Esophagus squamous epithelium (tissue), 5 donors: ENCODE data around the gene CTNNA3. TPM values are rescaled to one million over a fixed set of nuclear protein-coding genes. Genes with fewer than 3 reads are reported as not detected.

Experiments used
- DNase-seq: peaks from one replicate; lab custom pipeline; 2025; lab: John Stamatoyannopoulos, UW
- H3K27ac ChIP-seq, 4 donors: fragments of 200-600 bp; sonication (generic); one replicate each; pipeline ENCODE4 v1.5.1; 2016 to 2019; ENCODE audit warnings: mild to moderate bottlenecking in 1 of 4
- H3K27me3 ChIP-seq, 4 donors: fragments of 200-600 bp; sonication (generic); 1 replicate in 3 of 4; 2 replicates in 1 of 4; pipeline versions ENCODE4 v1.5.1 to v1.6.0; 2017 to 2021; ENCODE audit warnings: antibody characterized with exemption in 1 of 4
- H3K36me3 ChIP-seq, 3 donors: fragments of 200-600 bp; sonication (generic); one replicate each; pipeline ENCODE4 v1.5.1; 2016 to 2019
- H3K4me1 ChIP-seq, 3 donors: fragments of 200-600 bp; sonication (generic); one replicate each; pipeline ENCODE4 v1.5.1; 2017 to 2019
- H3K4me3 ChIP-seq, 4 donors: fragments of 200-600 bp; sonication (generic); 1 replicate in 3 of 4; 2 replicates in 1 of 4; pipeline ENCODE4 v1.5.1; 2016 to 2019; ENCODE audit warnings: mild to moderate bottlenecking in 2 of 4, moderate library complexity in 1 of 4
- H3K9me3 ChIP-seq, 3 donors: fragments of 200-600 bp; sonication (generic); one replicate each; pipeline ENCODE4 v1.5.1; 2016 to 2019
- POLR2A ChIP-seq, 4 donors: fragments of 450-650 bp; IDR thresholded peaks; one replicate each; pipeline ENCODE4 v1.6.1; 2017; ENCODE audit warnings: antibody characterized with exemption in 4 of 4, mild to moderate bottlenecking in 4 of 4, moderate library complexity in 3 of 4
- WGBS, 2 donors: methylation state at CpG; one replicate each; pipeline ENCODE4 v1.1.5; 2018; 5-methylcytosine and 5-hydroxymethylcytosine counted together
- intact Hi-C: fragments of 100-400 bp; cut with DNase I; formaldehyde crosslinking; loops from one replicate; pipeline ENCODE4 v1.15.0; 2022
- total RNA-seq, 4 donors: library from RNA; depleted of rRNA; stranded (reverse); fragments of >200 nt; gene quantifications; one replicate each; pipeline ENCODE4 v1.1.0, GENCODE V29; 2016
- TF ChIP-seq, protein P1 (sequence below), 6 experiments: fragments of 450-650 bp in 4 of 6; fragments of 200-600 bp in 2 of 6; sonication (generic) in 2 of 6; IDR thresholded peaks; one replicate each; pipeline ENCODE4 v1.5.1; 2016 to 2019; ENCODE audit warnings: antibody characterized with exemption in 6 of 6, mild to moderate bottlenecking in 4 of 6, moderate library complexity in 4 of 6
- donor health status: DM: yes; HTN: yes; CAD: no.

Gene CTNNA3
- total RNA-seq, 4 donors from 2014 or later = 0.29 to 1.9 (median 0.61) TPM; not detected in 1

DNA sequence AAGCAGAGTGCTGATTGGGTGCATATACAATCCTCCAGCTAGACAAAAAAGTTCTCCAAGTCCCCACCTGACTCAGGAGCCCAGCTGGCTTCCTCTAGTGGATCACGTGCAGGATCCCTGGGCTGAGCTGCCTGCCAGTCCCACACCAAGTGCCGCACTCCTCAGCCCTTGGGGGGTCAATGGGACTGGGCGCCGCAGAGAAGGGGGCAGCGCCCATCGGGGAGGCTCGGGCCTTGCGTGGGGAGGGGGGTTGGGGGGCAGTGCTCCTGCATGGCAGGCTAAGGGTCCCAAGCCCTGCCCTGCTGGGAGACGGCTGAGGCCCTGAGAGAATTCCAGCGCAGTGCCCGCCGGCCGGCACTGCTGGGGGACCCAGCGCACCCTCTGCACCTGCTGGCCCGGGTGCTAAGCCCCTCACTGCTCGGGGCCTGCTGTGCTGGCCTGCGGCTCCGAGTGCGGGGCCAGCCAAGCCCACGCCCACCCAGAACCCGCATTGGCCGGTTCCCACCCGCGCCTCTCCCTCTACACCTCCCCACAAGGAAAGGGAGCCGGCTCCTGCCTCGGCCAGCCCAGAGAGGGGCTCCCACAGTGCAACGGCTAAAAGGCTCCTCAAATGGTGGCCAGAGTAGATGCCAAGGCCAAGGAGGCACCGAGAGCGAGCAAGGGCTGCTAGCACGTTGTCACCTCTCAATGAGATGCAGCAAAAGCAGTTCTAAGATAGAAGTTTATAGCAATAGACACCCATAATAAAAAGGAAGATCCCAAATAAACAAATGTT, 1044.5 kb downstream of the CTNNA3 start:
- no peak for DNase-seq
- Histone ChIP-seq H3K9me3 (peaks cover 0 to 18% (median 0%) of the 10 kb centered on the region in 3 donors), H3K27me3 (no peaks in the 10 kb centered on the region), H3K4me1 (no peaks in the 10 kb centered on the region), H3K27ac (no peak overlapping the region), H3K4me3 (no peak overlapping the region), H3K36me3 (no peaks in the 10 kb centered on the region)
- WGBS, 2 donors = 79 to 83% methylated on average over 1 to 3 of the region's 30 CpGs
- TF ChIP-seq POLR2A (IDR thresholded peaks at IDR 0.05) = no peak
- TF ChIP-seq, protein P1, sequence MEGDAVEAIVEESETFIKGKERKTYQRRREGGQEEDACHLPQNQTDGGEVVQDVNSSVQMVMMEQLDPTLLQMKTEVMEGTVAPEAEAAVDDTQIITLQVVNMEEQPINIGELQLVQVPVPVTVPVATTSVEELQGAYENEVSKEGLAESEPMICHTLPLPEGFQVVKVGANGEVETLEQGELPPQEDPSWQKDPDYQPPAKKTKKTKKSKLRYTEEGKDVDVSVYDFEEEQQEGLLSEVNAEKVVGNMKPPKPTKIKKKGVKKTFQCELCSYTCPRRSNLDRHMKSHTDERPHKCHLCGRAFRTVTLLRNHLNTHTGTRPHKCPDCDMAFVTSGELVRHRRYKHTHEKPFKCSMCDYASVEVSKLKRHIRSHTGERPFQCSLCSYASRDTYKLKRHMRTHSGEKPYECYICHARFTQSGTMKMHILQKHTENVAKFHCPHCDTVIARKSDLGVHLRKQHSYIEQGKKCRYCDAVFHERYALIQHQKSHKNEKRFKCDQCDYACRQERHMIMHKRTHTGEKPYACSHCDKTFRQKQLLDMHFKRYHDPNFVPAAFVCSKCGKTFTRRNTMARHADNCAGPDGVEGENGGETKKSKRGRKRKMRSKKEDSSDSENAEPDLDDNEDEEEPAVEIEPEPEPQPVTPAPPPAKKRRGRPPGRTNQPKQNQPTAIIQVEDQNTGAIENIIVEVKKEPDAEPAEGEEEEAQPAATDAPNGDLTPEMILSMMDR (IDR thresholded peaks at IDR 0.05) = no peak
- intact Hi-C loops = no loop called here

DNA sequence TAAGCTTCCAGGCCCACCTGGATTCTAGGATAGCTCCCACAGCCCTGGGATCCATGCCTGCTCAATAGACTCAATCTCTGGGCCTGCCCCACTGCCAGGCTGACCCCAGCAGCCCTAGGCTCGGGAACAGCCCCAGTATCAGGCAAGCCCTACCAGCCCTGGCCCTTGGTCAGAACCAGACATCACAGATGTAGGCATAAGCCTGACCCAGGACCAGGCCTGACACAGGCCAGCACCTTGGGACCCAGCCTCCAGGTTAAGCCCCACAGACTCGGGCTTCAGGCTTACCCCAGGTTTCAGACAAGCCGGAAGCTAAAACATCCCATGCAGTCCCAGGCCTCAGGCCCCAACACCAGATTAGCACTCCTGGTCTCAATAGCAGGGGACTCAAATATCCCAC, 1046.4 kb downstream of the CTNNA3 start:
- TF ChIP-seq, protein P1 (IDR thresholded peaks at IDR 0.05) = no peak
- TF ChIP-seq POLR2A (IDR thresholded peaks at IDR 0.05) = no peak
- WGBS, 2 donors = 57 to 67% methylated on average over 1 to 2 of the region's 3 CpGs
- no peak for DNase-seq
- Histone ChIP-seq H3K4me3 (no peak overlapping the region), H3K4me1 (no peaks in the 10 kb centered on the region), H3K27me3 (no peaks in the 10 kb centered on the region), H3K9me3 (peaks cover 0 to 23% (median 0%) of the 10 kb centered on the region in 3 donors), H3K27ac (no peak overlapping the region), H3K36me3 (no peaks in the 10 kb centered on the region)
- intact Hi-C loops = no loop called here

DNA sequence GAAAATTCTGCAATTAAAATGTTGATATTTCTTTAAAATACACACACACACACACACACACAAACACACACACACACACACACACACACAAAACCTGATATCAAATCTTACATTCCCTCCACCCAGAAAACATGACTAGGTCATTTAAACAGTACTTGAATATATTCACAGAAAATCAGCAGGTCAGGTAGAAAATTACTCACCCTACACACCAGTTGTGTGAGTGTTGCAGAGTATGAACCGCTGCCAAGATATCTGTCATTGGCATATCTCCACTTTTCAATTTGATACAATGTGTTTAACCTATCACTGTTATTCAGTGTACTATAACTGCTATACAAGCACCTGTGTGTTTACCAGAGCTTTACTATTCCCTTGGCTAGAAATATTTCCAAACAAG, 1053.8 kb downstream of the CTNNA3 start:
- H3K9me3 ChIP-seq = peaks cover 0 to 5% (median 0%) of the 10 kb centered on the region in 3 donors
- intact Hi-C loops = no loop called here
- no peak for DNase-seq
- H3K27me3 ChIP-seq = no peaks in the 10 kb centered on the region
- no peak overlapping the region for H3K27ac ChIP-seq
- no peaks in the 10 kb centered on the region for H3K36me3 ChIP-seq
- 64 to 68% methylated on average over 1 of the region's 1 CpG for WGBS, 2 donors
- H3K4me1 ChIP-seq = no peaks in the 10 kb centered on the region
- TF ChIP-seq, protein P1 (IDR thresholded peaks at IDR 0.05) = no peak
- TF ChIP-seq POLR2A (IDR thresholded peaks at IDR 0.05) = no peak
- no peak overlapping the region for H3K4me3 ChIP-seq

DNA sequence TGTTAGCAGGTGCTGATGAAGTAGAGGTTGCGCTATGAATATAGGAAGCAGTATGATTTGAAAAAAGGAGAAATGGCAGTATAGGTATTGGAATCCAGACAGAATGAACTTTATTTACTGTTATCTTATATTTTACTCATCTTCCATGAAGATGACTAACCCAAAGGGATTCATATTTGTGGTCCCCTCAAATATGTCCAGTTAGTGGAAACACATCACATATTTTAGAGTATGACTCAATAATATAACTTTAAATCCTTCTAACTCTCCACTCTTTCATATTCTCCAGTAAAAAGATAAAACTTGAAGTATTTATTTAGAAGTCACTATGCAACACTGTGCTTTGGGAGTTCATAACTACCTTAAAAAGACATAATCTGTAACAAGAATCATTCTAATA, 1056.6 kb downstream of the CTNNA3 start:
- intact Hi-C loops = no loop called here

More for the DNA sequence above, 1056.6 kb downstream of the CTNNA3 start:
- TF ChIP-seq POLR2A (IDR thresholded peaks at IDR 0.05) = no peak
- TF ChIP-seq, protein P1 (IDR thresholded peaks at IDR 0.05) = no peak
- H3K4me3 ChIP-seq = no peak overlapping the region
- H3K9me3 ChIP-seq = no peaks in the 10 kb centered on the region
- no peak for DNase-seq
- WGBS, 2 donors = 45 to 56% methylated on average over 1 of the region's 1 CpG
- no peaks in the 10 kb centered on the region for H3K4me1 ChIP-seq
- H3K27ac ChIP-seq = no peak overlapping the region
- H3K36me3 ChIP-seq = no peaks in the 10 kb centered on the region
- no peaks in the 10 kb centered on the region for H3K27me3 ChIP-seq
